Epithelial cell of esophagus (primary cell): ENCODE measurements around the gene GPATCH1.
"Not testable (repeated sequence)": the region's sequence is repeated elsewhere in the genome, so short reads cannot be mapped to it uniquely, and the experiment has no call there.

ENCODE experiments used
- DNase-seq: peaks from one replicate; pipeline ENCODE4 v3.0.0; 2010; ENCODE audit warnings: low read depth
- H3K4me3 ChIP-seq: 2 replicates; pipeline ENCODE4 v1.5.1; 2011; ENCODE audit warnings: mild to moderate bottlenecking, low read length, control low read depth
- CTCF ChIP-seq: IDR thresholded peaks from 2 replicates; pipeline ENCODE4 v1.5.1; 2011; ENCODE audit warnings: low read depth, mild to moderate bottlenecking, low read length, control low read depth, inconsistent platforms; ENCODE audit not compliant: insufficient read depth; ENCODE audit errors: missing control alignments

The GPATCH1 gene

GRCh38 chr19:33158365-33158764 lies 77.4 kb downstream of the GPATCH1 start:
- H3K4me3 ChIP-seq = no peak overlapping the region
- DNase-seq = no peak
- no peak for TF ChIP-seq CTCF

- DNase-seq = no peak
- H3K4me3 ChIP-seq = no peak overlapping the region
- no peak for TF ChIP-seq CTCF
Measured at GRCh38 chr19:33159149-33159548, 78.2 kb downstream of the GPATCH1 start.

- no peak overlapping the region for H3K4me3 ChIP-seq
- DNase-seq = no peak
- TF ChIP-seq CTCF = no peak
Measured at GRCh38 chr19:33159893-33160292, 78.9 kb downstream of the GPATCH1 start.

GRCh38 chr19:33161201-33161600 lies 80.2 kb downstream of the GPATCH1 start:
- TF ChIP-seq CTCF = no peak
- no peak overlapping the region for H3K4me3 ChIP-seq
- no peak for DNase-seq

GRCh38 chr19:33163481-33163880 lies 82.5 kb downstream of the GPATCH1 start:
- DNase-seq = no peak
- no peak overlapping the region for H3K4me3 ChIP-seq
- TF ChIP-seq CTCF = no peak

- DNase-seq, H3K4me3 ChIP-seq: not testable (repeated sequence)
Measured at GRCh38 chr19:33166037-33166436, 85.1 kb downstream of the GPATCH1 start.

- DNase-seq = no peak
- H3K4me3 ChIP-seq = no peak overlapping the region
- no peak for TF ChIP-seq CTCF
Measured at GRCh38 chr19:33167438-33167837, 86.5 kb downstream of the GPATCH1 start.

- TF ChIP-seq CTCF = no peak
- no peak for DNase-seq
- H3K4me3 ChIP-seq = no peak overlapping the region
Measured at GRCh38 chr19:33168528-33168927, 87.5 kb downstream of the GPATCH1 start.
